HepG2 (cell line): Measurements from ENCODE around the gene GALNT5. TPM values are rescaled to one million over a fixed set of nuclear protein-coding genes. Genes with fewer than 3 reads are reported as not detected.

Experiments used
- ATAC-seq: fragments of 200-7000 bp; cut with Tn5 transposase; 3 replicates; pipeline ENCODE4 v1.9.1; 2020; ENCODE audit warnings: mild to moderate bottlenecking, moderate library complexity
- BruUV-seq: library from RNA; stranded (reverse); fragments of 400-500 nt; replicated peaks from 2 replicates; lab custom pipeline; 2021; lab: Mats Ljungman, UMichigan
- CTCF ChIA-PET: fragments of 300-600 bp; formaldehyde crosslinking; extraction: SDS; loops from one replicate; lab custom pipeline; 2021; ENCODE audit warnings: low total read pairs, inconsistent platforms, low intra/inter-chr PET ratio; lab: Yijun Ruan, JAX
- POLR2A ChIA-PET: fragments of 350-600 bp; sonication (Branson Sonifier 250); formaldehyde crosslinking; loops from one replicate; lab custom pipeline; 2020; ENCODE audit warnings: antibody characterized with exemption, inconsistent platforms; lab: Yijun Ruan, JAX
- DNase-seq: peaks from one replicate; pipeline ENCODE4 v3.0.0-alpha.2; 2015; ENCODE audit warnings: low spot score
- FAIRE-seq: peaks from 3 replicates; lab custom pipeline; 2011; peaks lifted over from hg19 to GRCh38; lab: Jason Lieb, UNC
- H2AFZ ChIP-seq: one replicate; pipeline ENCODE4 v1.6.1; 2011; ENCODE audit warnings: low read length, inconsistent platforms
- H3K27ac ChIP-seq: fragments of 300-600 bp; 3 replicates; pipeline ENCODE4 v1.8.0; 2011; ENCODE audit warnings: mixed run types, mild to moderate bottlenecking, mixed read lengths, low read length, inconsistent platforms; ENCODE audit not compliant: insufficient read depth; ENCODE audit errors: extremely low read length
- H3K27me3 ChIP-seq, 2 experiments: fragments of 200-600 bp in 1 of 2; 2 replicates in 1 of 2; 3 replicates in 1 of 2; pipeline versions ENCODE4 v1.6.0 to v1.8.0; 2011; ENCODE audit warnings: low read length in 2 of 2, mild to moderate bottlenecking in 2 of 2, moderate library complexity in 2 of 2, inconsistent platforms in 1 of 2; ENCODE audit not compliant: insufficient read depth in 2 of 2, control insufficient read depth in 1 of 2
- H3K36me3 ChIP-seq, 2 experiments: fragments of 200-600 bp in 1 of 2; replicated peaks in 1 of 2; 2 replicates in 1 of 2; 3 replicates in 1 of 2; pipeline versions ENCODE4 v1.5.1 to v1.8.0; 2011; ENCODE audit warnings: low read length in 2 of 2, inconsistent platforms in 1 of 2; ENCODE audit not compliant: insufficient read depth in 2 of 2, control insufficient read depth in 1 of 2
- H3K4me1 ChIP-seq: 2 replicates; pipeline ENCODE4 v1.5.1; 2012; ENCODE audit warnings: low read length, inconsistent platforms; ENCODE audit not compliant: insufficient read depth
- H3K4me2 ChIP-seq: 2 replicates; pipeline ENCODE4 v1.6.0; 2011; ENCODE audit warnings: low read depth, low read length, inconsistent platforms
- H3K4me3 ChIP-seq, 3 experiments: fragments of 200-600 bp in 1 of 3; sonication (generic), shearing (Covaris generic) in 1 of 3; replicated peaks in 1 of 3; 2 replicates each; pipeline ENCODE4 v1.5.1; 2011 to 2016; ENCODE audit warnings: low read length in 3 of 3, inconsistent platforms in 2 of 3, low read depth in 2 of 3, mild to moderate bottlenecking in 2 of 3, control low read depth in 1 of 3, mixed read lengths in 1 of 3; ENCODE audit not compliant: insufficient read depth in 1 of 3
- H3K79me2 ChIP-seq: one replicate; pipeline ENCODE4 v1.6.1; 2011; ENCODE audit warnings: low read length, inconsistent platforms; ENCODE audit not compliant: insufficient read depth
- H3K9ac ChIP-seq: 2 replicates; pipeline ENCODE4 v1.6.0; 2011; ENCODE audit warnings: mild to moderate bottlenecking, low read depth, low read length, inconsistent platforms; ENCODE audit not compliant: insufficient read depth
- H3K9me3 ChIP-seq: 2 replicates; pipeline ENCODE4 v1.5.1; 2012; ENCODE audit warnings: mild to moderate bottlenecking, low read length
- H4K20me1 ChIP-seq: 2 replicates; pipeline ENCODE4 v1.6.0; 2011; ENCODE audit warnings: inconsistent platforms, mild to moderate bottlenecking, low read length, moderate library complexity; ENCODE audit not compliant: insufficient read depth
- DPF2 ChIP-seq: sonication (generic); formaldehyde crosslinking; IDR thresholded peaks from 2 replicates; pipeline ENCODE4 v1.4.0; 2020; ENCODE audit warnings: mild to moderate bottlenecking, low read depth, missing genetic modification reagents, borderline replicate concordance
- FOXC1 ChIP-seq: sonication (generic); formaldehyde crosslinking; IDR thresholded peaks from 2 replicates; pipeline ENCODE4 v1.8.0; 2022; ENCODE audit warnings: mild to moderate bottlenecking, missing genetic modification reagents, borderline replicate concordance
- FOXK1 ChIP-seq: sonication (generic); formaldehyde crosslinking; IDR thresholded peaks from 2 replicates; pipeline ENCODE4 v1.4.0; 2020; ENCODE audit warnings: low read depth, missing genetic modification reagents, borderline replicate concordance
- IRF2 ChIP-seq: IDR thresholded peaks from 2 replicates; pipeline ENCODE4 v1.6.1; 2018; ENCODE audit warnings: missing genetic modification reagents, missing compliant biosample characterization
- JUNB ChIP-seq: sonication (generic); formaldehyde crosslinking; IDR thresholded peaks from 2 replicates; pipeline ENCODE4 v1.8.0; 2022; ENCODE audit warnings: missing genetic modification reagents, mild to moderate bottlenecking, borderline replicate concordance
- KDM5B ChIP-seq: sonication (generic); formaldehyde crosslinking; IDR thresholded peaks from 2 replicates; pipeline ENCODE4 v1.4.0; 2020; ENCODE audit warnings: missing genetic modification reagents, mild to moderate bottlenecking, borderline replicate concordance
- KLF16 ChIP-seq, 2 experiments: sonication (generic) in 1 of 2; formaldehyde crosslinking in 1 of 2; IDR thresholded peaks; 2 replicates each; pipeline versions ENCODE4 v1.6.1 to v1.8.0; 2016 to 2023; ENCODE audit warnings: missing genetic modification reagents in 2 of 2, missing compliant biosample characterization in 1 of 2
- MBNL3 ChIP-seq: fragments of 250-450 bp; sonication (Bioruptor Pico); conservative IDR thresholded peaks from 2 replicates; pipeline ENCODE4 v1.8.0; 2022; ENCODE audit warnings: mild to moderate bottlenecking, inconsistent platforms
- MIXL1 ChIP-seq: IDR thresholded peaks from 2 replicates; pipeline ENCODE4 v1.6.1; 2016
- MYNN ChIP-seq: sonication (generic); formaldehyde crosslinking; IDR thresholded peaks from 2 replicates; pipeline ENCODE4 v1.4.0; 2020; ENCODE audit warnings: mild to moderate bottlenecking, low read depth, missing genetic modification reagents
- NKX3-1 ChIP-seq: sonication (generic); formaldehyde crosslinking; IDR thresholded peaks from 2 replicates; pipeline ENCODE4 v1.5.0; 2020; ENCODE audit warnings: missing genetic modification reagents
- NR2F2 ChIP-seq: IDR thresholded peaks from 2 replicates; pipeline ENCODE4 v1.6.1; 2012; ENCODE audit warnings: low read depth, inconsistent platforms, borderline replicate concordance
- PCBP1 ChIP-seq: fragments of 200-400 bp; formaldehyde crosslinking; IDR thresholded peaks from 2 replicates; pipeline ENCODE4 v1.6.1; 2017; ENCODE audit warnings: mild to moderate bottlenecking, low read depth, low read length, borderline replicate concordance
- PHB2 ChIP-seq: fragments of 450-650 bp; IDR thresholded peaks from 2 replicates; pipeline ENCODE4 v1.6.1; 2018; ENCODE audit not compliant: partially characterized antibody
- SRSF1 ChIP-seq: fragments of 200-400 bp; formaldehyde crosslinking; optimal IDR thresholded peaks from 2 replicates; pipeline ENCODE3; 2017; ENCODE audit warnings: mild to moderate bottlenecking, low read depth, low read length, moderate library complexity
- SSRP1 ChIP-seq: IDR thresholded peaks from 2 replicates; pipeline ENCODE4 v1.6.1; 2016; ENCODE audit warnings: control low read depth
- TBL1XR1 ChIP-seq: fragments of 150-350 bp; IDR thresholded peaks from 2 replicates; pipeline ENCODE4 v1.6.1; 2014; ENCODE audit warnings: borderline replicate concordance, low read length; ENCODE audit not compliant: partially characterized antibody
- ZKSCAN5 ChIP-seq: sonication (generic); formaldehyde crosslinking; IDR thresholded peaks from 2 replicates; pipeline ENCODE4 v1.5.1; 2020; ENCODE audit warnings: mild to moderate bottlenecking, missing genetic modification reagents
- ZMYM3 ChIP-seq: sonication (generic); formaldehyde crosslinking; IDR thresholded peaks from 2 replicates; pipeline ENCODE4 v1.5.1; 2020; ENCODE audit warnings: mild to moderate bottlenecking, missing genetic modification reagents
- ZNF343 ChIP-seq: sonication (generic); formaldehyde crosslinking; IDR thresholded peaks from 2 replicates; pipeline ENCODE4 v1.4.0; 2020; ENCODE audit warnings: mild to moderate bottlenecking, missing genetic modification reagents
- ZNF564 ChIP-seq: sonication (generic); formaldehyde crosslinking; IDR thresholded peaks from 2 replicates; pipeline ENCODE4 v1.8.1; 2023; ENCODE audit warnings: mild to moderate bottlenecking, missing genetic modification reagents
- ZNF616 ChIP-seq: sonication (generic); formaldehyde crosslinking; IDR thresholded peaks from 2 replicates; pipeline ENCODE4 v1.5.0; 2020; ENCODE audit warnings: low read depth, mild to moderate bottlenecking, missing genetic modification reagents
- ZNF674 ChIP-seq: sonication (generic); formaldehyde crosslinking; IDR thresholded peaks from 2 replicates; pipeline ENCODE4 v1.5.0; 2020; ENCODE audit warnings: low read depth, mild to moderate bottlenecking, missing genetic modification reagents
- ZNF768 ChIP-seq: sonication (generic); formaldehyde crosslinking; IDR thresholded peaks from 2 replicates; pipeline ENCODE4 v1.4.0; 2020; ENCODE audit warnings: missing genetic modification reagents
- ZNF792 ChIP-seq: IDR thresholded peaks from 2 replicates; pipeline ENCODE4 v1.6.1; 2016
- ZSCAN25 ChIP-seq: sonication (generic); formaldehyde crosslinking; IDR thresholded peaks from 2 replicates; pipeline ENCODE4 v1.8.0; 2022; ENCODE audit warnings: mild to moderate bottlenecking, missing genetic modification reagents
- WGBS: methylation state at CpG from one replicate; pipeline ENCODE4 v1.1.6; 2017; ENCODE audit warnings: low lambda C conversion rate; 5-methylcytosine and 5-hydroxymethylcytosine counted together
- in situ Hi-C: cut with HindIII; loops from 2 replicates; pipeline ENCODE4 v1.10.0; 2017; ENCODE audit warnings: low pct_unique_long_range_greater_than_20kb; ENCODE audit not compliant: extremely low pct_ligation_motif_present
- intact Hi-C: fragments of 100-400 bp; cut with micrococcal nuclease; formaldehyde crosslinking; loops from one replicate; pipeline ENCODE4 v1.10.0; 2022; ENCODE audit not compliant: unreplicated experiment
- polyA plus RNA-seq, 8 experiments: library from polyadenylated mRNA; depleted of rRNA in 3 of 8; stranded (reverse) in 7 of 8; unstranded in 1 of 8; fragments of >200 nt; fragmentation: Illumina TruSeq in 4 of 8; extraction: Trizol in 4 of 8; gene quantifications; 2 replicates each; pipeline versions ENCODE4 v1.2.1 to v1.2.3, GENCODE V29; 2011 to 2016; ENCODE audit warnings: low read depth in 4 of 8, missing spikeins in 1 of 8, mixed read lengths in 1 of 8; ENCODE audit not compliant: insufficient read depth in 1 of 8
- total RNA-seq, 5 experiments: library from RNA; depleted of rRNA; stranded (reverse); fragments of >200 nt; fragmentation: Illumina TruSeq; extraction: Trizol; gene quantifications; 2 replicates each; pipeline ENCODE4 v1.2.3, GENCODE V29; 2016; ENCODE audit warnings: low read depth in 1 of 5
- TF ChIP-seq, protein P1 (sequence below): IDR thresholded peaks from 2 replicates; pipeline ENCODE4 v1.6.1; 2012; ENCODE audit warnings: low read length, improper control_type of control experiment

The GALNT5 gene
- total and polyA plus RNA-seq, 2 of the 13 experiments (the other 11 are each of a cell fraction or from before 2014, with no cell fraction given) = not detected

DNA sequence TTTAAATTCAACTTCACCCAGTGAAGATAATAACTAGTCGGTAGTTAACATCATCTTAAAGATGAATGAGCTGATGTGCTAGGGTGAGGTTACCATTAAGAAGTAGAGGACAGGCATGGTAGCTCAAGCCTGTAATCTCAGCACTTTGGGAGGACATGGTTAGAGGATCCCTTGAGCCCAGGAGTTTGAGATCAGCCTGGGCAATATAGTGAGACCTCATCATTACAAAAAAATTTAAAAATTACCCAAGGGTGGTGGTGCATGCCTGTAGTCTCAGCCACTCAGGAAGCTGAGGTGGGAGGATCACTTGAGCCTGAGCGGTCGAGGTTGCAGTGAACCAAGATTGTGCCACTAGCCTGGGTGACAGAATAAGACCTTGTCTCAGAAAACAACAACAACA is 4.7 kb downstream of the GALNT5 start (continued):
- TF ChIP-seq JUNB = no peak
- no peak for TF ChIP-seq MYNN (CRISPR knock-in tag)
- no peak for TF ChIP-seq NR2F2
- no peak for TF ChIP-seq DPF2 (CRISPR knock-in tag)
- TF ChIP-seq SSRP1 = no peak
- TF ChIP-seq KDM5B (CRISPR knock-in tag) = no peak
- TF ChIP-seq PHB2 = no peak
- TF ChIP-seq ZNF792 = no peak
- no peak for TF ChIP-seq ZSCAN25 (CRISPR knock-in tag)
- TF ChIP-seq ZNF616 (CRISPR knock-in tag) = no peak
- TF ChIP-seq ZMYM3 = no peak
- no peak for TF ChIP-seq ZNF564 (CRISPR knock-in tag)
- TF ChIP-seq MBNL3 (CRISPR knock-in tag) = no peak
- no peak for TF ChIP-seq FOXC1 (CRISPR knock-in tag)
- TF ChIP-seq TBL1XR1 = no peak
- no peak for TF ChIP-seq ZNF674 (CRISPR knock-in tag)

DNA sequence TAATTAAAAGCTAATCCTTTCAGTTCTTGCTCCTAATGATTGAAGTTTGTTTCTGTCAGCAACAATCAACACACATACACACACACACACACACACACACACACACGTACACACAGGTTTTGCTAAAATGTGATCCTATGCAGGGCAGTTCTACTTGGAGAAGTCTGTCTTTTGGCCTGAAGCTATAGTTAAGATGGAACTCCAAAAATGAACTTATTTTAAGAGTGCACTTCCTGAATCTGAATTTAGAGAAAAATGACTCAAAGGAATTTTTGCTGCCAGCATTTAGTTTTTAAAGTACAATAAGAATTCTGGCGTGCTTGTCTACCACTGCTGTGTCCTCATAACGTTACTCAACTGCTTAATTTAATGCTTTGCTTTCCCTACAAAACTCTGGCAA is 6.6 kb downstream of the GALNT5 start:
- Histone ChIP-seq H3K4me2 (no peak overlapping the region), H3K36me3 (no peaks in the 10 kb centered on the region), H3K4me3 (no peak overlapping the region), H2AFZ (no peak overlapping the region), H3K9me3 (no peaks in the 10 kb centered on the region), H3K27ac (no peak overlapping the region), H4K20me1 (no peaks in the 10 kb centered on the region), H3K79me2 (no peaks in the 10 kb centered on the region), H3K27me3 (no peaks in the 10 kb centered on the region), H3K9ac (no peak overlapping the region), H3K4me1 (peaks cover 5% of the 10 kb centered on the region; the same call in 1 of the 2 replicates)
- WGBS = 14% methylated on average over 3 of the region's 3 CpGs
- intact Hi-C loops (no loop called here), in situ Hi-C loops (no loop called here)
- POLR2A ChIA-PET = no interaction called here
- ATAC-seq (no peak), DNase-seq (no peak), FAIRE-seq (no peak)
- CTCF ChIA-PET = no interaction called here
- BruUV-seq = no TSS peak
- TF ChIP-seq MIXL1 (CRISPR knock-in tag) (no peak), ZKSCAN5 (CRISPR knock-in tag) (no peak), KLF16 (CRISPR knock-in tag; IDR thresholded peaks at IDR 0.05) (no peak), IRF2 (CRISPR knock-in tag) (no peak), NKX3-1 (CRISPR knock-in tag) (no peak), ZNF768 (CRISPR knock-in tag) (no peak), FOXK1 (CRISPR knock-in tag) (no peak), SRSF1 (no peak), PCBP1 (no peak), ZNF343 (CRISPR knock-in tag) (no peak)
- TF ChIP-seq, protein P1, sequence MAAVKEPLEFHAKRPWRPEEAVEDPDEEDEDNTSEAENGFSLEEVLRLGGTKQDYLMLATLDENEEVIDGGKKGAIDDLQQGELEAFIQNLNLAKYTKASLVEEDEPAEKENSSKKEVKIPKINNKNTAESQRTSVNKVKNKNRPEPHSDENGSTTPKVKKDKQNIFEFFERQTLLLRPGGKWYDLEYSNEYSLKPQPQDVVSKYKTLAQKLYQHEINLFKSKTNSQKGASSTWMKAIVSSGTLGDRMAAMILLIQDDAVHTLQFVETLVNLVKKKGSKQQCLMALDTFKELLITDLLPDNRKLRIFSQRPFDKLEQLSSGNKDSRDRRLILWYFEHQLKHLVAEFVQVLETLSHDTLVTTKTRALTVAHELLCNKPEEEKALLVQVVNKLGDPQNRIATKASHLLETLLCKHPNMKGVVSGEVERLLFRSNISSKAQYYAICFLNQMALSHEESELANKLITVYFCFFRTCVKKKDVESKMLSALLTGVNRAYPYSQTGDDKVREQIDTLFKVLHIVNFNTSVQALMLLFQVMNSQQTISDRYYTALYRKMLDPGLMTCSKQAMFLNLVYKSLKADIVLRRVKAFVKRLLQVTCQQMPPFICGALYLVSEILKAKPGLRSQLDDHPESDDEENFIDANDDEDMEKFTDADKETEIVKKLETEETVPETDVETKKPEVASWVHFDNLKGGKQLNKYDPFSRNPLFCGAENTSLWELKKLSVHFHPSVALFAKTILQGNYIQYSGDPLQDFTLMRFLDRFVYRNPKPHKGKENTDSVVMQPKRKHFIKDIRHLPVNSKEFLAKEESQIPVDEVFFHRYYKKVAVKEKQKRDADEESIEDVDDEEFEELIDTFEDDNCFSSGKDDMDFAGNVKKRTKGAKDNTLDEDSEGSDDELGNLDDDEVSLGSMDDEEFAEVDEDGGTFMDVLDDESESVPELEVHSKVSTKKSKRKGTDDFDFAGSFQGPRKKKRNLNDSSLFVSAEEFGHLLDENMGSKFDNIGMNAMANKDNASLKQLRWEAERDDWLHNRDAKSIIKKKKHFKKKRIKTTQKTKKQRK = no peak
